Measurements from ENCODE around the gene C19orf33. TPM values are rescaled to one million over a fixed set of nuclear protein-coding genes. Genes with fewer than 3 reads are reported as not detected.

The C19orf33 gene
- total RNA-seq, 1 donor from 2014 or later, result 0.58 TPM

- H3K27me3 Mint-ChIP-seq, result no peaks in the 10 kb centered on the region
- intact Hi-C loops (cut with micrococcal nuclease), result no loop called here
- H3K4me1 Mint-ChIP-seq, result peaks cover 15% of the 10 kb centered on the region
- peaks cover 34% of the 10 kb centered on the region for H3K36me3 Mint-ChIP-seq (ENCODE audit: low read depth)
- ChIA-PET CTCF (interaction anchor here (1.0 kb wide), 1 partner anchor 75 kb away, joined by 3 read pairs; no protein-coding TSS in a partner anchor), POLR2A (interaction anchor here (0.6 kb wide), 1 partner anchor 50 kb away, joined by 7 read pairs; no protein-coding TSS in a partner anchor)
- TF ChIP-seq CTCF (IDR thresholded peaks at IDR 0.05), result no peak
- DNase-seq, result no peak
- ATAC-seq (ENCODE audit: low read depth), result no peak
- no peak overlapping the region for H3K4me3 Mint-ChIP-seq
- no peaks in the 10 kb centered on the region for H3K9me3 Mint-ChIP-seq
- no peak overlapping the region for H3K27ac Mint-ChIP-seq
Observed at GRCh38 chr19:38308926-38309614, 5.0 kb downstream of the C19orf33 start.

GRCh38 chr19:38309615-38310278, 5.7 kb downstream of the C19orf33 start:
- Mint-ChIP-seq H3K27me3 (no peaks in the 10 kb centered on the region), H3K9me3 (no peaks in the 10 kb centered on the region), H3K27ac (no peak overlapping the region), H3K4me3 (no peak overlapping the region), H3K36me3 (ENCODE audit: low read depth) (peaks cover 32% of the 10 kb centered on the region), H3K4me1 (peaks cover 15% of the 10 kb centered on the region)
- intact Hi-C loops (cut with micrococcal nuclease), result loop anchor here (10.0 kb wide), 1 partner anchor 1135 kb away; the partner anchor contains the start of gene SUPT5H
- POLR2A ChIA-PET, result no interaction called here
- DNase-seq (no peak), ATAC-seq (ENCODE audit: low read depth) (no peak)
- CTCF ChIA-PET, result interaction anchor here (1.0 kb wide), 1 partner anchor 76 kb away, joined by 3 read pairs; no protein-coding TSS in a partner anchor
- no peak for TF ChIP-seq CTCF (IDR thresholded peaks at IDR 0.05)

DNA sequence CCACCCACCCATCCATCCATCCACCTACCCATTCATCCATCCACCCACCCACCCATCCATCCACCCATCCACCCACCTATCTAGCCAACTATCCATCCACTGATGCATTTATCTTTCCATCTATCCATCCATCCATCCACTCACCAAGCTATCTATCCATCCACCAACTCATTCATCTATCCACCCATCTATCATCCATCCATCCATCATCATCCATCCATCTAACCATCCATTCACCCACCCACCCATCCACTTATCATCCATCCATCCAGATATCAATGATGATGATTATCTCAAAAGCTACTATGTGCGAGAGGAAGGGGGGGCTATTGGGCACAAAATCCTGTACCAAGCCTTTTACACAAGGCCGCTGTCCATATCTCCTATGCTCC, 6.2 kb downstream of the C19orf33 start:
- POLR2A ChIA-PET, result no interaction called here

DNA sequence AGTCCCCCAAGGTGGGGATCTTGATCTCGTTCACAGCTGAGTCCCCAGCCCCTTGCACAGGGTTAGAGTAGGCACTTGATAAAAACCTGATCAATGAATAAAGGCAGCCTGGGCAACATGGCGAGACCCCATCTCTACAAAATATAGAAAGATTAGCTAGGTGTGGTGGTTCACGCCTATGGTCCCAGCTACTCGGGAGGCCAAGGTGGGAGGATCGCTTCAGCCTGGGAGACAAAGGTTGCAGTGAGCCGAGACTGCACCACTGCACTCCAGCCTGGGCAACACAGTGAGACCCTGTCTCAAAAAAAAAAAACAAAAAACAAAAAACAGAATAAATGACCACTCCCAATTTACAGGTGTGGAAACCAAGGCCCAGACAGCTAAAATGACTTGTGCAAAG, 6.9 kb downstream of the C19orf33 start:
- TF ChIP-seq CTCF (IDR thresholded peaks at IDR 0.05), result no peak
- intact Hi-C loops (cut with micrococcal nuclease), result loop anchor here (10.0 kb wide), 1 partner anchor 1134 kb away; the partner anchor contains the start of gene SUPT5H
- Mint-ChIP-seq H3K4me1 (peaks cover 19% of the 10 kb centered on the region), H3K27me3 (no peaks in the 10 kb centered on the region), H3K36me3 (ENCODE audit: low read depth) (peaks cover 29% of the 10 kb centered on the region), H3K4me3 (no peak overlapping the region), H3K27ac (no peak overlapping the region), H3K9me3 (no peaks in the 10 kb centered on the region)
- ChIA-PET CTCF (no interaction called here), POLR2A (no interaction called here)
- DNase-seq (no peak), ATAC-seq (ENCODE audit: low read depth) (no peak)

More for the DNA sequence above, 6.2 kb downstream of the C19orf33 start:
- H3K4me1 Mint-ChIP-seq, result peaks cover 17% of the 10 kb centered on the region
- no peaks in the 10 kb centered on the region for H3K9me3 Mint-ChIP-seq
- H3K27me3 Mint-ChIP-seq, result no peaks in the 10 kb centered on the region
- no peak for ATAC-seq (ENCODE audit: low read depth)
- H3K36me3 Mint-ChIP-seq (ENCODE audit: low read depth), result peaks cover 30% of the 10 kb centered on the region
- no peak overlapping the region for H3K27ac Mint-ChIP-seq
- DNase-seq, result no peak
- intact Hi-C loops (cut with micrococcal nuclease), result loop anchor here (10.0 kb wide), 1 partner anchor 1135 kb away; the partner anchor contains the start of gene SUPT5H
- CTCF ChIA-PET, result no interaction called here
- no peak for TF ChIP-seq CTCF (IDR thresholded peaks at IDR 0.05)
- no peak overlapping the region for H3K4me3 Mint-ChIP-seq
